Measurements from ENCODE around the gene NSD1.

NSD1 gene

DNA sequence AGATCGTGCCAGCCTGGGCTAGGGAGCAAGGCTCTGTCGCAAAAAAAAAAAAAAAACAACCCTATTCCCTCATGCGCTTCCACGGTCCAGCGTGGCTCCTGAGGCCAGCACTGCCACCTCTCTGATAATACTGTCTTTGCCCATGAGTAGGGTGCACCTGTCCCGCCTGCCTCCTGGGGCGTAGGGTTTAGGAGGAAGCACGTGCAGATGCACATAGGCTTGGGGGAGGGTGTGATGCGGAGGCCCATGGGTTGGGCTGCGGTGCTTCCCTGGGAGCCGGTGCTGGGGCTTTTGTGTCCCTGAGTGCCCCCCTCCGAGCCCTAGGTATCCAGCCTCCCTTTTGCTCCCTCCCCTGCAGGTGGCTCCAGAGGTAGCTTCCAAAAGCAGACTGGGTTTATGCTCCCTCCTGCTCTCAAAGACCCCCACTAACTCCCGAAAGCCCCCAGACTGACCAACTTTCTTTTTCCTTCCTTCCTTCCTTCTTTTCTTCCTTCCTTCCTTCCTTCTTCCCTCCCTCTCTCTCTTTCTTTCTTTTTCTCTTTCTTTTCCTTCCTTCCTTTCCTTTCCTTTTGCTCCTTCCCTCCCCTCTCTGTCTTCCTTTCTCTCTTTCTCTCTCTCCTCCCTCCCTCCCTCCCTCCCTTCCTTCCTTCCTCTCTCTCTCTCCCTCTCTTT lies 34.0 kb upstream of the NSD1 start:
- TF ChIP-seq, protein P1, sequence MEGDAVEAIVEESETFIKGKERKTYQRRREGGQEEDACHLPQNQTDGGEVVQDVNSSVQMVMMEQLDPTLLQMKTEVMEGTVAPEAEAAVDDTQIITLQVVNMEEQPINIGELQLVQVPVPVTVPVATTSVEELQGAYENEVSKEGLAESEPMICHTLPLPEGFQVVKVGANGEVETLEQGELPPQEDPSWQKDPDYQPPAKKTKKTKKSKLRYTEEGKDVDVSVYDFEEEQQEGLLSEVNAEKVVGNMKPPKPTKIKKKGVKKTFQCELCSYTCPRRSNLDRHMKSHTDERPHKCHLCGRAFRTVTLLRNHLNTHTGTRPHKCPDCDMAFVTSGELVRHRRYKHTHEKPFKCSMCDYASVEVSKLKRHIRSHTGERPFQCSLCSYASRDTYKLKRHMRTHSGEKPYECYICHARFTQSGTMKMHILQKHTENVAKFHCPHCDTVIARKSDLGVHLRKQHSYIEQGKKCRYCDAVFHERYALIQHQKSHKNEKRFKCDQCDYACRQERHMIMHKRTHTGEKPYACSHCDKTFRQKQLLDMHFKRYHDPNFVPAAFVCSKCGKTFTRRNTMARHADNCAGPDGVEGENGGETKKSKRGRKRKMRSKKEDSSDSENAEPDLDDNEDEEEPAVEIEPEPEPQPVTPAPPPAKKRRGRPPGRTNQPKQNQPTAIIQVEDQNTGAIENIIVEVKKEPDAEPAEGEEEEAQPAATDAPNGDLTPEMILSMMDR (conservative IDR thresholded peaks at IDR 0.05), result no peak
- no peak overlapping the region for H3K27ac ChIP-seq

DNA sequence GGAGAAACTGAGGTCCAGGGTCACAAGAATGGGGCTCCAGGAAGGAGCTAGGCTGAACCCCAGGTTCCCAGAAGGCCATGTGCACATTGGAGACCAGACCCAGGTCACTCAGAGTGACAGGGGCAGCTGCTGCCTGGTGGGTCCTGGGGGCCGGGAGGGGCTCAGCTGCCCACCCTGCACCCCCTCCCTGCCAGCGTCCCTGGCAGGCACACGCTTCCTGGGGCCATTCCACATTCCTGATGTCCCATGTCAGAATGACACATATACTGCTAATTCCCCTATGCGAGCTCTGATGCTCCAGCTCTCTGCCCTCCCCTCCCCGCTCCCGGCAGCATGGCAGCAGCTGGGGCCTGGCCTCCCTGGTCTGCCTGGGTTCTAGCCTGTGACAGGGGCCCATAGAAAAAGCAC lies 32.9 kb upstream of the NSD1 start:
- TF ChIP-seq, protein P1 (conservative IDR thresholded peaks at IDR 0.05), result no peak
- H3K27ac ChIP-seq, result no peak overlapping the region

DNA sequence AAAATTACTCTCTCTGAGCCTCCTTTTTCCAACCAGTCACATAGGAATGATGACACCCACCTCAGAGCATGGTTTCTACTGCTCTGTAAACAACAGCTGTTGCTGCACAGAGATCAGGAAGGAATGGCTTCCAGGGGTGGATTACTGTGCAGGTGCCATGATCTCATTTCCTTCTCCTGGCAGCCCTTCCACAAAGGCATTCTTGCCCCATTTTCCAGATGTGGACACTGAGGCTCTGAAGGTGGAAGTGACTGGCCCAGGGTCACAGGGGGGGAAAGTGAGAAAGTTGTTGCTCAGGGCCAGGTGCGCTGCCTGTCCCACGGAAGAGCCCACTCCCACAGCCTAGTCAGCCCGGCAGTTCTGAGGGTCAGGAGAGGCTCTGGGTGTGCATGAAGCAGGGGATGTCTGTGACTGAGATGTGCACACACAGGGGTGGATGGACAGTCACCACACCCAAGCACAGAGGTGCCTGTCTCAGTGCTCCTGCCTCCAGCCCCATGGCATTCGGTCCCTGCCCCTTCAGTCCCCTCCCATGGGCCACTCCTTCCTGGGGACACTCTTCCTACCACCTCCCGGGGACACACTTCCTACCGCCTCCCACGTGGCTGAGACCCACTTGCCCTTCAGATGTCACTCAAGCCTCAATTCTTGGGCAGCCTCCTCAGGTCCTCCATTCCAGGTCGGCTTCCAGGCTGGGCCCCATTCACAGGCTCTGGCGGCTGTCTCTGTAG lies 29.9 kb upstream of the NSD1 start:
- TF ChIP-seq, protein P1 (conservative IDR thresholded peaks at IDR 0.05), result no peak
- no peak overlapping the region for H3K27ac ChIP-seq

DNA sequence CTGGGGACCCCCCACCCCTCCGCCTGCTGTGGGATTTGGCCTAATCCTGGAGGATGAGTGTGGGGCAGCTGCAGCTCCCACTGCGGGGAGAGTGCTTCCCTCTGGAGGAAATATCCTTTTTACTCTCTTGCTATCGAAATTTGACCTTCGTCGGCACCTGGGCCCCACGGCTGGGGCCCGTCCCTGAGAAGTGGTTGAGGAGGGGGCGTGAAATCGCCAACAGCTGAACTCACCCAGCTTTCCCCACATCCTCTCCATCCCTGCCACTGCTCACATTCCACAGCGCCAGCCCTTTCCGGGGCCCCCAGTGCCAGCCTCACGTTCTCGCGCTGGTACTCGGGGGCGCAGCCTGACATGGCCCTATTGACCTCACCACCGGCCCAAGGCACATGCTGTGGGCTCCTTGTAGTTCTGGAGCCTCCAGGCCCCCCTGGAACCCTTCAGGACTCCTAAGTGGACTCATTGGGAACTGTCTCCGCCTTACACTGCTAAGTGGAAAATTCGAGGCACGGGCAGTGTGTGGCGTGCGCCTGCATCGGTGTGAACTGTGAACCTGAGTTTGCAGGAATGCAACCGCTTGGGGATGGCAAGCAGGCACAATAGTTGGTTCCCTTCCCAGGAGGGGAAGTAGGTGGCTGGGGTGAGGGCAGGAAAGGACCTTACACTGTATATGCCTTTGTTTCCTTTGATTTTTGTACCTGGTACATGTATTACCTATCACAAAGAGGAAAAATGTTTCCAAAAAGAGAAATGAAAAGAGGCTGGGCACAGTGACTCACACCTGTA lies 27.7 kb upstream of the NSD1 start:
- TF ChIP-seq, protein P1 (conservative IDR thresholded peaks at IDR 0.05), result no peak
- no peak overlapping the region for H3K27ac ChIP-seq

DNA sequence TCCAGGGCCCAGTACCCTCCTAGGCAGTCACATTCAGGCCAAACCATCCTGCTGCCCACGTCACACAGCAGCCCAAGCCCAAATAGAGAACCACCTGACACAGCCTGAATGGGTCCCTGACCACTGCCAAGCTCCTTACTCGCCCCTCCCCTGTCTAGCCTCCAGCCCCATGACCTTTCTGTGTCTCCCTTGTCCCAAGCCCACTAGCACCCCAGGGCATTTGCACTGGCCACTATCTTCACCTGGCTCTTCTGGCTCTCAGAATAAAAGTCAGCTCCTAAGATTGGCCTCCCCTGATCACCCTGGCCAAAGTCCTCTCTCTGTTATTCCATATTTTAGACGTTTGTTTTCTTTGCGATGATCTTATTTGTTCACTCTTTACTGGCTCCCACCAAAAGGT lies 26.4 kb upstream of the NSD1 start:
- TF ChIP-seq, protein P1 (conservative IDR thresholded peaks at IDR 0.05), result no peak
- H3K27ac ChIP-seq, result no peak overlapping the region

DNA sequence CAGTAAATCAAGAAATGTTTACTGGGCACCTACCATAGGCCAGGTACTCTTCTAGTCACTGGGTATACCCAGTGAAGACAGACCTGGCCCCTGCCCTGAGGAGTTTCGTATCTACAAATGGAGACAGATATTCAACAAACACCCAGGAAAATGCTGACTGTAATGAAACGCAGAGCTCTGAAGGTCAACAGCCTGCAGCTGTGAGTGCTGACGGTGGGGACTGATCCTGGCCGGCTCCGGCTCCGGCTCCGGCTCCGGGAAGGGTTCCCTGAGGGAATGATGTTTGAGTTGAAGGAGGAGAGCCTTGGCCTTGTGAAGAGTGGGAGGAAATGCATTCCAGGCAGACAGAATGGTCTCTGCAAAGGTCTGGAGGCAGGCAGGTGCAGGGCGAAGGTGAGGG lies 23.8 kb upstream of the NSD1 start:
- no peak overlapping the region for H3K27ac ChIP-seq
- TF ChIP-seq, protein P1 (conservative IDR thresholded peaks at IDR 0.05), result no peak

DNA sequence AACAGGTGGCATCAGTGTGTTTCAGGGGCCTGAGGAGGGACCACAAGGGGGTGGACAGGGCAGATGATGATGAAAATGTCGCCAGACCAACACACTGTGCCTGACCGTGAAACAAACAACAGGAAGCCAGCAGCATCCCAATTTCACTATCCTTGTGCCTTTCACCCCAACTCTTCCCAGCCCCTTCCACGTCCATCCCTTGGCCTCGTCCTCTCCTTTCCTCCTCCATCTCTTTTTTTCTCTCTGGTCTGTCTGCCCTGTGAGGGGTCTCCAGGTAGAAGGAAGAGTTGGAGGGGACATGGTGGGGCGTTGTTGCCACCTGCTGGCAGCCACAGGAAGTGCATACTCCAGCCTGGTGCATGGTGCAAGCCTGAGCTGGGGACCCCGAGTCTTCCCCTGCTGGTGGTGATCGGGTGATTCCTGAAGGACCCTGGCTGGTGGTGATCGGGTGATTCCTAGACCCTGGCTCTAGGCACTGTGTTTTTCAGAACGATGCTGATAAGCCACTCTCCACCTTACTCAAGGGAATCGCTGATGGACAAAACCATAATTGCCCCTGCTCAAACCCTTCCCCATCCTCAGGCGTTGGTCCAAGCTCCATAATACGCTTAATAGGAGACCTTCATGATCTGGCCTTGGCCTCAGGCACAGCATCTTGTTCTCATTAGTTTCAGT lies 21.7 kb upstream of the NSD1 start:
- TF ChIP-seq, protein P1 (conservative IDR thresholded peaks at IDR 0.05), result peak; percentile 98
- no peak overlapping the region for H3K27ac ChIP-seq
